Mesenchymal stem cell (in vitro differentiated cells and primary cell): Measurements from ENCODE around the gene ADAMTS7.
A peak's percentile ranks its signal among the peaks of the same experiment; 100 is the strongest.
"Not testable (repeated sequence)": the region's sequence is repeated elsewhere in the genome, so short reads cannot be mapped to it uniquely, and the experiment has no call there.

ENCODE experiments used
- DNase-seq: peaks from one replicate; pipeline ENCODE4 v3.0.0-alpha.2; 2013
- H2AFZ ChIP-seq: one replicate; pipeline ENCODE4 v1.6.1; 2013; ENCODE audit warnings: low read depth, mild to moderate bottlenecking, control low read depth, inconsistent platforms, low read length, moderate library complexity
- H2AK5ac ChIP-seq: 2 replicates; pipeline ENCODE4 v1.6.1; 2013; ENCODE audit warnings: low read length, moderate library complexity, mild to moderate bottlenecking, inconsistent platforms; ENCODE audit not compliant: severe bottlenecking
- H2BK120ac ChIP-seq: one replicate; pipeline ENCODE4 v1.6.1; 2013; ENCODE audit warnings: low read depth, mild to moderate bottlenecking, inconsistent platforms, low read length, moderate library complexity
- H2BK12ac ChIP-seq, 2 experiments: one replicate each; pipeline ENCODE4 v1.6.1; 2013; ENCODE audit warnings: inconsistent platforms in 2 of 2, low read length in 2 of 2, mild to moderate bottlenecking in 2 of 2, moderate library complexity in 2 of 2, control low read depth in 1 of 2
- H2BK15ac ChIP-seq: one replicate; pipeline ENCODE4 v1.6.1; 2013; ENCODE audit warnings: mild to moderate bottlenecking, low read depth, inconsistent platforms; ENCODE audit not compliant: poor library complexity, severe bottlenecking
- H2BK5ac ChIP-seq: 2 replicates; pipeline ENCODE4 v1.6.1; 2013; ENCODE audit warnings: low read depth, mild to moderate bottlenecking, low read length, control low read depth, inconsistent platforms; ENCODE audit not compliant: poor library complexity, severe bottlenecking
- H3K14ac ChIP-seq, 2 experiments: one replicate each; pipeline ENCODE4 v1.6.1; 2013; ENCODE audit warnings: inconsistent platforms in 2 of 2, low read length in 2 of 2, control low read depth in 1 of 2, mild to moderate bottlenecking in 1 of 2, moderate library complexity in 1 of 2
- H3K18ac ChIP-seq, 2 experiments: one replicate each; pipeline ENCODE4 v1.6.1; 2013; ENCODE audit warnings: inconsistent platforms in 2 of 2, low read length in 2 of 2, control low read depth in 1 of 2, low read depth in 1 of 2, mild to moderate bottlenecking in 1 of 2
- H3K23ac ChIP-seq, 2 experiments: one replicate each; pipeline ENCODE4 v1.6.1; 2013; ENCODE audit warnings: inconsistent platforms in 2 of 2, low read length in 2 of 2, mild to moderate bottlenecking in 2 of 2, moderate library complexity in 2 of 2, control low read depth in 1 of 2
- H3K27ac ChIP-seq: 2 replicates; pipeline ENCODE4 v1.5.1; 2013; ENCODE audit warnings: mild to moderate bottlenecking, moderate library complexity, low read length, control low read depth, inconsistent platforms; ENCODE audit not compliant: poor library complexity, severe bottlenecking
- H3K27me3 ChIP-seq, 2 experiments: 2 replicates each; pipeline versions ENCODE4 v1.6.1 to v1.7.0; 2013; ENCODE audit warnings: low read length in 2 of 2, mild to moderate bottlenecking in 2 of 2, moderate library complexity in 2 of 2, control low read depth in 1 of 2, inconsistent platforms in 1 of 2; ENCODE audit not compliant: control insufficient read depth in 1 of 2, insufficient read depth in 1 of 2
- H3K36me3 ChIP-seq, 2 experiments: 2 replicates each; pipeline versions ENCODE4 v1.6.1 to v1.7.0; 2013; ENCODE audit warnings: low read length in 2 of 2, control low read depth in 1 of 2, inconsistent platforms in 1 of 2, low read depth in 1 of 2, mild to moderate bottlenecking in 1 of 2; ENCODE audit not compliant: insufficient read depth in 2 of 2, control insufficient read depth in 1 of 2
- H3K4ac ChIP-seq, 2 experiments: one replicate each; pipeline ENCODE4 v1.6.1; 2013; ENCODE audit warnings: inconsistent platforms in 2 of 2, low read length in 2 of 2, mild to moderate bottlenecking in 2 of 2, moderate library complexity in 2 of 2, control low read depth in 1 of 2, low read depth in 1 of 2
- H3K4me1 ChIP-seq: 2 replicates; pipeline ENCODE4 v1.6.1; 2013; ENCODE audit warnings: low read depth, low read length, control low read depth; ENCODE audit not compliant: control insufficient read depth, insufficient read depth
- H3K4me2 ChIP-seq: 2 replicates; pipeline ENCODE4 v1.6.1; 2013; ENCODE audit warnings: low read length, mild to moderate bottlenecking, inconsistent platforms; ENCODE audit not compliant: poor library complexity, severe bottlenecking
- H3K4me3 ChIP-seq, 2 experiments: 2 replicates each; pipeline versions ENCODE4 v1.5.1 to v1.7.0; 2013; ENCODE audit warnings: low read length in 2 of 2, mild to moderate bottlenecking in 2 of 2, control low read depth in 1 of 2, low read depth in 1 of 2; ENCODE audit not compliant: insufficient read depth in 1 of 2
- H3K79me1 ChIP-seq: replicated peaks from 2 replicates; pipeline ENCODE4 v1.6.1; 2013; ENCODE audit warnings: mild to moderate bottlenecking, control low read depth, low read length, inconsistent platforms; ENCODE audit not compliant: poor library complexity, severe bottlenecking
- H3K9ac ChIP-seq: 2 replicates; pipeline ENCODE4 v1.7.0; 2013; ENCODE audit warnings: mild to moderate bottlenecking, low read length, moderate library complexity
- H3K9me3 ChIP-seq: 2 replicates; pipeline ENCODE4 v1.7.0; 2013; ENCODE audit warnings: mild to moderate bottlenecking, low read length; ENCODE audit not compliant: control insufficient read depth
- H4K8ac ChIP-seq: one replicate; pipeline ENCODE4 v1.6.1; 2013; ENCODE audit warnings: inconsistent platforms, mild to moderate bottlenecking, low read length, moderate library complexity
- H4K91ac ChIP-seq: one replicate; pipeline ENCODE4 v1.6.1; 2013; ENCODE audit warnings: mild to moderate bottlenecking, low read length, inconsistent platforms
- WGBS: methylation state at CpG from one replicate; pipeline ENCODE4 v1.1.7; 2013; ENCODE audit warnings: mixed read lengths; 5-methylcytosine and 5-hydroxymethylcytosine counted together

ADAMTS7 gene

DNA sequence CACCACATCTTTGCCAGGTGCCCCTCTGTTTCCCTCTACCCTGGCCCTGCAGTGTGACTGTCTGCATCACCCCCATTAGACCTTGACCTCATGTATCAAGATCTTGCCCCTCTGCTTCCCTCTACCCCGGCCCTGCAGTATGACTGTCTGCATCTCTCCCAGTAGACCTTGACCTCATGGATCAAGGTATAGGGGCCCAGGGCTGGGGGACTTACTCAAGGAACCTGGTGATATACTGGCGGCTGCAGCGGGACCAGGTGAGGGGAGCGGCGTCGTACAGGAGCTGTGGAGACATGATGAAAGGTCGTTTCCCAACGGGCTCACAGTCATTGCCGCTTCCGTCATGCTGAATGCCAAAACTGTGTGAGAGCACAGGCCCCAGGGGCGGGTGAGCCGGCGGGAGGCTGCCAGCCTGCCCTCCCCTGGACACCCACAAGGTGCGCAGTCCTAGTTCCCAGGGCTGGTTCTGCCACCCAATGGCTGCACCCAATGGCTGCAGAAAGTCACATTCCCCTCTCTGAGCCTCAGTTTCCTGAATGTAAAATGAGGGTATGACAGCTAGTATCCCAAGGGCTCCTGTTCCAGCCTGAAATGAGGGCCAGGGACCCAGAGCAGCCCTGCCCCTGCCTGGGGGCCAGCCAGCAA, 23.1 kb downstream of the ADAMTS7 start:
- Histone ChIP-seq H2BK15ac (no peak overlapping the region), H3K27me3 (no peaks in the 10 kb centered on the region), H3K27ac (no peak overlapping the region), H3K4ac (no peak overlapping the region), H3K4me2 (no peak overlapping the region), H3K9me3 (no peaks in the 10 kb centered on the region), H2BK12ac (peak overlapping the region in 1 of 2 experiments; percentile 24), H3K36me3 (peaks cover 40 to 76% of the 10 kb centered on the region in 2 experiments), H3K4me1 (no peaks in the 10 kb centered on the region), H4K91ac (no peak overlapping the region), H4K8ac (no peak overlapping the region), H3K14ac (no peak overlapping the region), H3K18ac (no peak overlapping the region), H3K23ac (no peak overlapping the region), H3K4me3 (no peak overlapping the region), H3K79me1 (peaks cover 2% of the 10 kb centered on the region), H2AK5ac (no peak overlapping the region), H2AFZ (no peak overlapping the region), H2BK5ac (no peak overlapping the region), H3K9ac (no peak overlapping the region), H2BK120ac (no peak overlapping the region)
- 96% methylated on average over 14 of the region's 14 CpGs for WGBS
- DNase-seq: no peak

DNA sequence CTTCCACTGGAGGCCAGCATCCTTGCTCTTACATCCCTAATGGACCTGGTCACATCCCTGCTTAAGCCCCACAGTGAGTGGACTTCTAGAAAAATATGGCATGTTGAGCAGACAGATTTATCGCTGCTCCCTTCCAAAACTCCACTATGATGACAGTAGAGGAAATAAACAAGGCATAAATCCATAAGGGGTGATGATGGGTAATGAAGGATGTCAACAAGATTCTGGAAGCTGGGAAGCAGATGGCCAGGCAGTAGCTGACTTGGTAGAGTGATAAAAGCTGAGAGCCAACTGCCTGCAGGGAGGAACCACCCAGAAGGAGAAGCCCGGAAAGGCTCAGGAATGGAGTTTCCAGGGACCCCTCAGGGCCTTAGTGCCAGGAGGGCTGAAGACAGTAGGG, 28.9 kb downstream of the ADAMTS7 start:
- not testable (repeated sequence) for H3K79me1 ChIP-seq, H3K4me3 ChIP-seq, H3K23ac ChIP-seq, H3K4ac ChIP-seq, H4K8ac ChIP-seq, H2BK15ac ChIP-seq, H3K4me1 ChIP-seq, H3K9ac ChIP-seq, H3K27me3 ChIP-seq, H3K9me3 ChIP-seq, H3K4me2 ChIP-seq, H3K14ac ChIP-seq, H4K91ac ChIP-seq, H3K27ac ChIP-seq, H2AFZ ChIP-seq, H2AK5ac ChIP-seq, DNase-seq, H2BK12ac ChIP-seq, H2BK5ac ChIP-seq, H2BK120ac ChIP-seq, H3K18ac ChIP-seq
- peaks cover 21 to 32% of the 10 kb centered on the region in 2 experiments for H3K36me3 ChIP-seq
- WGBS: no CpG with 5 or more reads among the region's 2 CpGs

DNA sequence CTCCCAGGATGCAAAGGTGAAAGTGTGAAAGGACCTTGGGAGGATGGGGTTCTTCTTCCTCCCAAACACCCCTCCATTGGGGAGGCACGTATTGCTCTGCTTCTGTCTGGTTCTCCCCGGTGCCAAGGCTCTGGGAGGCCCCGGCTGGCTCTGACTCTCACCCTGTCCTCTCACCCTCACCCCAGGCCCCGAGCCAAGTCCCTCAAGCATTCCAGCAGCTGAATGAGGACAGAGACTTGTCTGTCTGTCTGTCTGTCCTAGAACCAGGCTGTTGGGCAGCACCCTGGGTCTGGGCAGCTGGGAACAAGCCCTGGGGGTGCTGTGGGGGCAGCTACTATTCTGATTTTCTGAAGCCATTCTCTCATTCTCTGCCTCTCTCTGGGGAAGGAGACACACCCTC, 29.9 kb downstream of the ADAMTS7 start:
- not testable (repeated sequence) for H3K4ac ChIP-seq, H3K18ac ChIP-seq, H3K14ac ChIP-seq, H2BK5ac ChIP-seq, H3K79me1 ChIP-seq, H3K27me3 ChIP-seq, H2BK15ac ChIP-seq, H3K4me2 ChIP-seq, H3K9ac ChIP-seq, H2BK12ac ChIP-seq, H2AFZ ChIP-seq, H3K4me3 ChIP-seq, H3K4me1 ChIP-seq, H2AK5ac ChIP-seq, H4K8ac ChIP-seq, H3K23ac ChIP-seq, H3K9me3 ChIP-seq, H3K27ac ChIP-seq, H4K91ac ChIP-seq, DNase-seq, H2BK120ac ChIP-seq
- 90% methylated on average over 4 of the region's 4 CpGs for WGBS
- peaks cover 22 to 23% of the 10 kb centered on the region in 2 experiments for H3K36me3 ChIP-seq

DNA sequence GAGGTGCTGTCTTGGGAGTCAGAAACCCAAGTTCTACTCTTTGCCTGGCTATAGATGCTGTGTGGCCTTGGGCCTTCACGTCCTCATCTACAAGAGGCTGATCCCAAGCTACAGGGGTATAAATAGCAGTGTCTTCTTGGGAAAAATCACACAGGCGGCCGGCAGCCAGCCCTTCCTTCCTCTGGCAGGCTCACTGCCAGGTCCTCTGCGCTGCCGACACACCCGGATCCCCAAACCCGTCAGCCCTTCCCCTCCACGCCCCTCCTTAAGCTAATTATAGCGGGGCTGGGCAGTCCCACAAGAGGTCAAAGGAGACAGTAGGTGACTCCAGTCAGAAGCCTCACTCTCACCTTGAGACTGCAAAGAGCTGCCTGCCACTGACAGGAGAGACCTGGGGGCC, 31.3 kb downstream of the ADAMTS7 start:
- H3K27me3 ChIP-seq, H2BK12ac ChIP-seq, H2AFZ ChIP-seq, H2BK15ac ChIP-seq, H3K18ac ChIP-seq, H3K9me3 ChIP-seq, H3K14ac ChIP-seq, H3K4me1 ChIP-seq, H3K4me3 ChIP-seq, H2BK5ac ChIP-seq, H3K27ac ChIP-seq, H4K8ac ChIP-seq, H3K4ac ChIP-seq, H3K4me2 ChIP-seq, H2AK5ac ChIP-seq, H3K9ac ChIP-seq, H3K79me1 ChIP-seq, H3K23ac ChIP-seq, DNase-seq, H2BK120ac ChIP-seq, H4K91ac ChIP-seq: not testable (repeated sequence)
- WGBS: 100% methylated on average over 1 of the region's 9 CpGs
- peaks cover 10 to 20% of the 10 kb centered on the region in 2 experiments for H3K36me3 ChIP-seq
